ENCODE data around the gene MOXD1.

The MOXD1 gene

DNA sequence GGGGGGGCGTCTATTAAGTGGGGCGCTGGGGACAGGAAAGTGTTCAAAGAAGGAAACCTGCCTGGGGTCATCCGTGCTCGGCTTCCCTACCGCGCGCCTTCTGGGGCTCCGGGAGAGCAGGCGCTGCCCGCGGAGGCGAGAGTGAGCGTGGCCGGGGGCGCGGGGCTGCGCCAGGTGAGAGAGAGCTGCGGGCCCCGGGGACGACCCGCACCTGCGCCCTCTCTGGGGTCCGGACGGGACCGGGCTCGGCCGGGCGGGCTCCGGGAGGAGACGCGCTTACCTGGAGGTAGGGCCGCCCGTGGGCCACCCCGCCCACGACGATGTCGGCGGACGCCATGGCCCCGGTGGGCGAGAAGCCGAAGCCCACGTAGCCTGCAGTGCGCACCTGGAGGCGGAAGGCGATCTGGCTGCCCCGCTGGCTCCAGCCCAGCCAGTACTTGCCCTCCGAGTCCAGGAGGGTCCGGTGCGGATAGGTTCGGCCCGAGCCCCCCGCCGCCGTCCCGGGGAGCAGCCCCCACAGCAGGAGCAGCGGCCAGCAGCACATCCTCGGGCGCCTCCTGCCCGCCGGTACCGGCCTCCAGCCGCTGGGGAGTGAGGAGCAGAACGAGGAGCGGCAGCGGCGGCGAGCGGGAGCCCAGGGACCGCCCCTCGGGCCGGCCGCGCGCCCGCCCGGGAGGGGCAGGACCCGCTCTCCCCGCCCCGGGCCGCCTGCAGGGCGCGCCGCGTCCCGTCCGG lies at the start of gene MOXD1:
Gene MOXD1 (minus strand): TSS at position 593 of the 735 bp plus-strand sequence. CDS start 49 bp downstream, at position 544.
- peak; percentile 5 for DNase-seq

DNA sequence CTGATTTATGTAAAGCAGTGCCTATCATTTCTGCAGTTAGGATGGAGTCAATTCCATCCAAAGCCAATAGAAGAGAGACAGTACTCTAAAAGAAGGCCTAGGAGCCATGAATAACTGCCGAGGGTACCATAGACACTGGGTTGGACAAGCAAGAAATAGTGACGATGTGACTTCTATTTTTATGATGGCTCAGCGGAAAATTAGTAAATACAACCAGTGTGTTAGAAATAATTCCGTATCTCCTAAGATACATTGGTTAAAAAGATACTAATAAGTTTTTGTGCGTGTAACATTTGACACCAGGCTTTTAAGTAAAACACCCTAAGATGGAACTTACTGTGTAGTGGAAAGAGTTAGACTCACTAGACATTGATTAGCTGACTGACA lies 45.6 kb upstream of the MOXD1 start:
- DNase-seq, result no peak

DNA sequence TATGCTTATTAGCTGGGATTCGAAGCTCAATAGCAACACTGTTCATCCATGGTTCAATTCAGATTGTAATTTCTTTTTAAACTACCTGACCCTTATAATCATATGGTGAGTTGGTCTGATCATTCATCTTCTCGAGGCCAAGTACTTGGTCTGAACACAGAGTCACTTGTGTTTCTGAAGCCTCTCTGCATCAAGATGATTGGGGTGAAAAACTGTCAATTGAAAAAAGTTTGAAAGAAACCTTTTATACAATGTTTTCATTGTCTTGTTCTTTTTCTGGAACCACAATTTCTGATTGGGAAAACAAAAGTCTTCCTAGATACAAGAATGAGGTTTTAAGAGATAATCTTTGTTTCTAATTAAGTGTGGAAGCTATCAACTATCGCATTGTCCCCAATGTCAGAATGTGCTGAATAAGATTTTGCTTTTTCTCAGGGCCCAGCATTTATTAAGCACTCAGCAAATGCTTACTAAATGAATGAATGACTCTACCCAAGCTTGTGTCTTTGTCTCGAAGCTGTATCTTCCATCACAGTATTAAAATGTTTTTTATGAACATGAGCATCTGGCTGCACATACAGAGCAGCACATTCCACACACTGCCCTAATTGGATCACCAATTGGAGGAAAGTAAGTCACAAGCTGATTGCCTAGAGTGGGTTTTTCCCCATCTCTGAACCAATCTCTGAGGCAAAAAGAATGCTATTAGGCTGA lies 45.0 kb upstream of the MOXD1 start:
- no peak for DNase-seq

DNA sequence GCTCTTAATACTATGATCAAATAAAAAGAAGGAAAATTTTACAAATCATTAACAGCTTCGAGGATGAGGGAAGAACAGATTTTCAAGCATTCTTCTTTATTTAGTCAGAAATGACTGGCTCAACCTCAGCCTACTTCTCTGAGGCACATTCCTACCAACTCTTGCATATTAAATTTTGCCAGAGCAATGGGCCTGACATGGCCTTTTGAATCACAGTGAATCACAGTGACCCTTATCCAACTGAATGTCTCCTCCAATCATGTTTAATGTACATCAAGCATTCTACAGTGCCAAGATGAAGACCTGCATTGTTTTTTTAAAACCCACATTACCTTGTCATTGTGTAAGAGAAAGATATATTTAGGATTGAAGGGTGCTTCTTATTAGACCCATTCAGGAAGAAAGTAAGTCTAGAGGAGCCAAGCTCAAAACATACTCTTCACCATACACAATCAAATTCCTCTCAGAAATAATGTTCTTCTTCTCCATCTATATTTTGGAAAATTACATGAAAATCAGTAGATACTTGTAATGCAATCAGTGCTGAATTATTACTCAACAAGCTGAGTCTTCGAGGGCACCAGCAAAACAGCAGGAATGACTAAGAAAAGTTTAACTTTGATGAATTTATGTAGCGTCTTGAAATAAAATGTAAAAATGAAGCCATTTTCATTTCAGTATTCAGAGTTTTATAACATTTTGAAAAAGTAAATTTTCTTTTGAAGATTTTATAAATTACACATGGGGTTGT lies 44.1 kb upstream of the MOXD1 start:
- no peak for DNase-seq

DNA sequence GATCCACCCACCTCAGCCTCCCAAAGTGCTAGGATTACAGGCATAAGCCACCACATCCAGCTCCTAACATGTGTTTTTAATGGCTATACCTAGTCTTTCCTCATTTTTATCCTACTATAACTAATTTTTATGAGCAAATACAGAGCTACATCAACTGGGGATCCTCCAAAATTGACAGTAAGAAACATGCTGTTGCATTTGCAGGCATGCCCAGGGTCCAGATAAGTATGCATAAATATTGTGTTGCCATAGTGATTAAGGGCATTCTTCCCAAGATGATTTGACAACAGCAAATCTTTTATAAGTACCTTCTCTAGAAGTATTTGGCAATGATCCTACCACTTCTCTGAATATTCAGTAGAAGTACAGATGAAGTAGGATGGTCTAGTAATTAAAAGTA lies 41.9 kb upstream of the MOXD1 start:
- no peak for DNase-seq

DNA sequence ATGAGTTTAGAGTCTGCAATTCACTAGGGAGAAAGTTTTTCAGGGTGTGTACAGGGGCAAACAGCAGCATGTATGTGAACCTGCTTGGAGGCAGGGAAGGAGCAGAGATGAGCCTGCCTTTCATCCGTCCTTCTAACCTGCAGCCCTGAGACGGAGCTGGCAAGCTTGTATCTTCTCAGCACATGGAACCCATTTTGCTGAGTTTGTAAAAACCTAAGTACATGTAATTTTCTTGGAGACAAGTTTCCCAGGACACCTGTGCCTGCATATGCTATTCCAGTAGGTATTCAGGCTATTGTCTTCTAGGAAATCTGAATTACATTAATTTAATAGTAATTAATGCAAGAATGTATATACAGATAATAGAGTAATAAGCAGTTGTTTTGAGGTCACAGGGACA lies 28.8 kb upstream of the MOXD1 start:
- DNase-seq, result no peak

DNA sequence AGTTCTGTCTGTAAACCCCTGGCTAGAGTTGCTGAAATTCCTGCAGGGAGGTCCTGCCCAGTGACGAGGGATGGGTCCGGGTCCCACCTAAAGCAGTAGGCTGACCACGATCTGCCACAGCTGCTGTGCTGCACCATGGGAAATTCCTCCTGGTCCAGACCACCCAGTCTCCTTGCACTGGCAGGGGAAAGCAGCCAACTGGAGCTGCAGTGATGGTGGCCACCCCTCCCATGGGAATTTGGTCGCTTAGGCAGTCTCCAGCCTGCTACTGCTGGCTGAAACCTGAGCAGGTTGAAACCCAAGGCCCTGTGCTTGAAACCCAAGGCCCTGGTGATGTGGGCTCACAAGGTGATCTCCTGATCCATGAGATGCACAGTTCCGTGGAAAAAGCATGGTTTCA lies 23.9 kb upstream of the MOXD1 start:
- no peak for DNase-seq

DNA sequence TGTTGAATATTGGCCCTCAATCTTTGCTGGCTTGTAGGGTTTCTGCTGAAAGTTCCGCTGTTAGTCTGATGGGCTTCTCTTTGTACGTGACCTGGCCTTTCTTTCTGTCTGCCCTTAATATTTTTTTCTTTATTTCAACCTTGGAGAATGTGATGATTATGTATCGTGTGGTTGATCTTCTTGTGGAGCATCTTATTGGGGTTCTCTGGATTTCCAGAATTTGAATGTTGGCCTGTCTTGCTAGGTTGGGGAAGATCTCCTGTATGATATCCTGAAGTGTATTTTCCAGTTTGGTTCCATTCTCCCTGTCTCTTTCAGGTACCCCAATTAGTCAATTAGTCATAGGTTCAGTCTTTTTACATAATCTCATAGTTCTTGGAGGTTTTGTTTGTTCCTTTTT lies 22.6 kb upstream of the MOXD1 start:
- DNase-seq, result no peak

DNA sequence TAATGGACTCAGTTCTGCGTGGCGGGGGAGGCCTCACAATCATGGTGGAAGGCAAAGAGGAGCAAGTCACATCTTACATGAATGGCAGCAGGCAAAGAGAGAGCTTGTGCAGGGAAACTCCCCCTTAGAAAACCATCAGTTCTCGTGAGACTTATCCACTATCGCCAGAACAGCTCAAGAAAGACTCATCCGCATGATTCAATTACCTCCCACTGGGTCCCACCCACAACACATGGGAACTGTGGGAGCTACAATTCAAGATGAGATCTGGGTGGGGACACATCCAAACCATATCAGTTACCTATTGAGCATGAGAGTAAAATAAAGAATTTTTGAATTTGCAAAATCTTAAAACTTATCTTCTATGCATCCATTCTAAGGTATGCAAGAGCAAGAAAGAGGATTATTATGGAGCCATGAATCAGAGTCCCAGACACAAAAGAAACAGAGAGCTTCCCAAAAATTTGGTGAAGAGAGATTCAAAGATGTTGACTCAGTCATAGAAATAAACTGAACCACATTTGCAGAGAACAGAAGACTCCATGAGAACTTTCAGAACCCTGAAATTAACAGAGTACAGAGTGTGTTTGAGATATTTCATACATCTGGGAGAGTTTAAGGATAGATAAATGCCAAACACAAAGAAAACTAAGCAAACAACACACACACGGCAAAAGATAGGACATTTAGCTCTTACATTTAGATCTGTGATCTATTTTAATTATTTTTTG lies 17.1 kb upstream of the MOXD1 start:
- DNase-seq, result no peak

DNA sequence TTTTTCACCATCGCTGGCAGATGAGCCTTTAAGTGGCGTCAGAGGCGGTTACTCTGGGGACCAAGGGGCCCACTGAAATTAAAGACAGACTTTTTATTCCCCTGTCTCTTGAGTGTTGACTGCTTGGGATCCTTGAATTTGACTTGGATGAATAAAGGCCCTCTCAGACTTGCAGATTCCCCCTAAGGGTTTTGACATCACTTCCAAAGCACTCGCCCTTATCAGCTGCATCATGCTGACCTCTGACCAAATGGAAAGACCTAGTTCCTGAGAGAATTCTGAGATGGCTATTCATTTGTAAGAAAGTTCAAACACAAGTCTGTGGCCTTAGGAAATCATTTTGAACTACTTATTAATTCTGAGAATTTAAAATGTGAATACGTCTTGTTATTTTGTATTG lies 13.5 kb upstream of the MOXD1 start:
- DNase-seq, result no peak

DNA sequence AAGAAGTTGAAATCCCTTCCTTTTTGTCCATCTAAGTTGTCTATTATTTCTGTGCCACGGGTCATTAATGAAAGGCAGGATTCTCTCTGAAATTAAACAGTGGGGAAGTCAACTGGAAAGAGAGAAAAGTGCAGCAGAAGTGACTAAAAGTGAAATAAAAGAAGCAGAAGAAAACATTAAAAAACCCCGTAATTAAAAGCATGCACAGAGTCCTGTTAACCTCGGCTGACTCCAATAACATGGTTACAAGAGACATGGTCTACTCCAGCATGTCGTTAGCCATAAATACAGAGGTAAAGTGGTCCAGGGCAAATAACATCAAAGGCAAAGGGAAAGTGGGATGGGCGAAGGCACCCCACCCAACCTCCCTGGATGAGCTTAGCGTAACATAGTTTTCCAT lies 13.0 kb upstream of the MOXD1 start:
- no peak for DNase-seq

DNA sequence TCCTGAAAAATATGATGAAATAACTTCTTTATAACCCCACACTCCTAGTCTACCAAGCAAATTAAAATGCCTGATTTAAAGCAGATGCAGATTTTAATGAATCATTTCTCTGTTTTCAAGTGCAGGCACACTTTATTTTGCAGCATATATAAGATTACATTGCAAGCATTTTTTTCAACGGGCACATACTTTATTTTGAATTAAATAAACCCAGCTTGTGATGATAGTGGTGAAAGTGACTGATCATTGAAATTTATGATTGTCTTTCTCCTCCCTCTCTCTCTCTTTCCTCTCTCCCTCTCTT lies 12.2 kb upstream of the MOXD1 start:
- no peak for DNase-seq

DNA sequence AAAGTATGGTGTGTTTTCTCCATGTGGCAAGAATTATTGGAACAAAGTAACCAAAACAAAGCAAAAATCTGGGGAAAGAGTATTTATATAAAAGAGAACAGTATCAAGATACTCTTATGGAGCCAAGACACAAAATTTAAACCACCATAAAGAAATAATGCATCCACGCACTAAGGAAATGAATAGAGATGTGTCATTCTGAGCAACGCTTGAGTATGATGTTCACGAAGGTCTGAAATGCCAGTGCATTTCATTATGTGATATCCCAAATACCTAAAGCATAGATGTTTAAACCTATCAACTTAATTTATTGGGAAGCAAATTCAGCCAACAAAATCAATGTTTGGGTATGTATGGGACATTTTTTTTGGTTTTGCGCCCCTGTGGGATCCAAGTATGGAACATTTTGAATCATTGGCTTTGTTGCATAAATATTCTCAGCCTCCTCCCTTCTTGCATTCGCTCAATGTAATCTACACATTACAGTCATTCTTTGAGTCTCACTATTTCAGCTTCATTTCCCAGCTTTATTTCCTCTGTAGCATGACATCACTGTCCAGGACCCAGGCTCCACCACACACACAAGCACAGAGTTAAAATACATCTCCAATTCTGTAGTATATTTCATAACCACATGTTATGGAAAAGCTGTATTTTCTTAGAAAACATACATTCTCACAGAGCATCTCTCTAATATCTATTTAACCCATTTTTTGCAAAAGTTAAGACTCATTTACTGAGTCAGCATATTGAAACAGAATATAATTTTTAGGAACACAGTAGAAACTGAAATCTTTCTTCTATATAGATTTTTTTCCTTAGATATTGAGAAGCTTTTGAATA lies 11.6 kb upstream of the MOXD1 start:
- DNase-seq, result no peak

DNA sequence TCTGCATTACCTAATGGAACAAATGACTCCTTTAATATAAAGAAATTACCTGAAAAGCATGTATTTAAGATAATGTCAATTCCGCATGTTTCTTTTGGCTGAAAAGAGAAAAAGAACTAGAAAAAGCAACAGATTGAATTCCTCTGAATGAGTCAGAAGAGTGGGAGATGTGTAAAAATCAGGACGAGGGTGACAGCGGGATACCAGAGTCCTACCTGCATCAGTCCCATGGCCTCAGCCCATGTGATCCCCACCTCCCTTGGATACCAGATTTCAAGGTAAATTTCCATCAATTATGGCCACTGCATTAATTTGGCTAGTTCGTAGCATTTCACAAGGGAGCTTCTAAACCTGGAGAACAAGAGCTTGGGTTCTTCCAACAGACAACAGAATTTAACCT lies 10.0 kb upstream of the MOXD1 start:
- DNase-seq, result no peak

DNA sequence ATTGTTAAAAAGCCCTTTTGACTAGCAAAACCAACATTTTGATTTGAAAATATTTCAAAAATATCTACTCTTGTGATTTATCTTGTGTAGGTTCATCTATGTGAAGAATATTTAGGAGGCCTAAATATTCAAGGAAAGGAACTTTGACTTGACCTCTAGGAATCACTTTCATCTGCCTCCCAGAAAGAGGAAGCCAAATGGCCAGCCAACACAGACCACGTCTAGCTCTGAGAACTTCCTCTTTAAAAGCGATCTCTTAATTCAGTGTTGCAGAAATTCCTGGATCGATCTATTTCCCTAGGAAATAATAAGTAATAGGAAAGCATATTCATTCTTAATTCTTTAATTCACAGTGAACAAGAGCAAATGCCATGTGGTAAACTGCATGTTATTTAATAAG lies 9.6 kb upstream of the MOXD1 start:
- no peak for DNase-seq

DNA sequence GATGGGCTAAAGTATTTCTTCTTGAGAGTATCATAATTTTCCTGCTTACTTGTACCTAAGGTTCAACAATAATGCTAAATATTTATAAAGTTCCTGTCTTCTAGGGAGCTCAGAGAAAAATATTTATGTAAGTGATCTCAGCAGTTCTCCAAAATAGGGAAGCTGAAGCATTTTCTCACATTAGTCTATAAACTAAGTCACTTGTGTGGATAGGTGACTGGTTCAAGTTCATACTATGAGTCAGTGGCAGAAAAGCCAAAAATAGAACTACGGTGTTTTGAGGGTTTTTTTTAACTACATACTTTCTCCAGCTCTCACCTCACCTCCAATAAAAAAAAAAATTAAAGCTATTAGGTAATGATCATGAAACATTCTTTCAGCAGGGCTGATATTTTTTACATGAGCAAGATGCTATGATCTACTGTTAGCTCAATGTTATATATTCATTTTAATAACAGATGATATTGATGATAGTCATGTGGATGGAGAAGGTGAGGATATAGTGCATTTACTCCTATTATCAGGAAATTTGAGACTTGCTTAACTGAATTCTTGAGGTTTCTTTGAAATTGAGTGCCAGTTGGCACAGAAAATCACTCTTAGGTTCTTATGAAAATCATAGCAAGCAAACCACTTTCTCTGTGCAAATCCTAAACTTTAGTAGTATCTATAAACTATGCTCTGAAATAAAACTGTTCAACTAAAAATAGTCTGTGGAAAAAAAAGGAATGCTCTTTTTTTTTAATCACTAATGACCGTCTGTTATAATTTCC lies 4.1 kb upstream of the MOXD1 start:
- no peak for DNase-seq

DNA sequence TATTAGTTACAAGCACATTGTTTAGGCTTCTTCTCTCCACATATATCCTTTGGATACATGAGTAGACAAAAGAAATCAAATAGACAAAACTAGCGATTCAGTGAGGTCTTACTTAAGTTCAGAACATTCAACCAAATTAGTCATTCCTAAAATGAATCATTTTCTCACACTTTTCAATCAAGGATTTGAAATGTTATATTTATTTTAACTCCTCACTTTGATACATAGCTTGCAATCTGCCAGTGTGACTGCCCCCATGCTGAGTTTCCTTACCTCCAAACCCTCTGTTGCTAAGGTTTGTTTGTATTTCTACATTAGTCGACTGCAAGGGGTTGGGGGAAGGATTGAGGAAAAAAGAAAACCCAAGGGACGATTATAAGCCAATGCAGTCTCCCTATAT lies 3.5 kb upstream of the MOXD1 start:
- DNase-seq, result no peak

DNA sequence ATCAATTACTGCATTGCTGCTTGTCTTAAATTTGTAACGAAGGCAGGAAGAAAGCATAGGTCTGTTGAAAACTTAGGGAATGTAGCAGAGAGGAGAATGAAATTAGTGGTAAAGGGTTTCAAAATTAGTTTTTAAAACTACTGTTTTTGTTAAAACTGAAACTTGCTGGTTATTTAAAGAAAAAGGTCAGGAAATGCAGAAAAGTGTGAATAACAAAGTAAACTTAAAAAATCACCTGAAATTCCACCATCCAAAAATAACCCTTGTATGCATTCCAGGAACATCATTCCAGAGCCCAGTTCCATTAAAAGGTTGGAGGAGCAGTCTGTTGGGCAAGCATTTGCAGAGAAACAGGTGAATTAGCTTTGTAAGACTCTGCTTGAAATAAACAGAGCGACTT lies 3.1 kb upstream of the MOXD1 start:
- no peak for DNase-seq

DNA sequence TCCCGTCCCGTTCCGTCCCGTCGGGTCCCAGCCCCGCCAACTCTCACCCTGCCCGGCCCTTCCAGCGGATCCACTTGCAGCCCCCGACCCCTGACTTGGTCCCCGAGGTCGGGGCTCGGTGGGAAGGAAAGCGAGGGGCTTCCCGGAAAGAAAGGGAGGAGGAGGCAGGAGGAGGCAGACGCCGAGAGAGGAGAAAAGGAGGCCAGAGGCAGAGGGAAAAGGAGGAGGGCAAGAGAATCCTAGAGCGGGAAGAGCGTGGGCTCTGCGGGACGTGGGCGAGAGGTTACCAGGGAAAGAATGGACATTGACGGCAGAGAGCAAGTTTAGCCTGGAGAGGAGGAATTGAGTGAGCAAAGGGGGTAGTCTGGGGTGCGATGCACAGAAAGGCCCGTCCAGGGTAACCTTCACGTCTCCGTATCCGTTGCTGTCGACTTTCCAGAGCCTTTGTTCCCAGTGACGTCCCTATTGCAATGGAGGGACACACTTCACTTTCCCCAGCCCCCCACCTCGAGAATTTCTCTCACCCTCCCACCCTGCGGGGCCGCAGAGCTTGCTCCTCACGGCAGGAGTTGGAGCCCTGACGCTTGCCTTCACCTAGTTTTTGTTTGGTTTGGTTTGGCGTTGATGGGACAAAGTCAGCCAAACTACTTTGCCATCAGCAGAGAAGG lies 477 bp upstream of the MOXD1 start:
- no peak for DNase-seq

DNA sequence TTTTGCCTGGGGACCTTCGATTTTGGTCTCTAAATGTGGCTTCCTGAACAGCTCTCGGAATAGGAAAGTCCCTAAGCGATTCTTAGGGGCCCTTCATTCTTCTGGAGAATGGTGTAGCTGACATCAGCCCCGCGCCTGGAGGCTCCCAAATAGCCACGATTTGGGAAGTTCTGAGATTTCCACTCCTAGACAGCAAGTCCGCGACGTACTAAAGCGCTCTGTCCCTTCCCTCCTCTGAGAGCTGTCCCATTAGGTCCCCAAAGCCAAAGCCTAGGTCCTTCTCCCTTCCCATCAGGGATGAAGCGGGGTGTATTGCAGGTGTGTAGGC lies 756 bp downstream of the MOXD1 start:
- DNase-seq, result no peak

DNA sequence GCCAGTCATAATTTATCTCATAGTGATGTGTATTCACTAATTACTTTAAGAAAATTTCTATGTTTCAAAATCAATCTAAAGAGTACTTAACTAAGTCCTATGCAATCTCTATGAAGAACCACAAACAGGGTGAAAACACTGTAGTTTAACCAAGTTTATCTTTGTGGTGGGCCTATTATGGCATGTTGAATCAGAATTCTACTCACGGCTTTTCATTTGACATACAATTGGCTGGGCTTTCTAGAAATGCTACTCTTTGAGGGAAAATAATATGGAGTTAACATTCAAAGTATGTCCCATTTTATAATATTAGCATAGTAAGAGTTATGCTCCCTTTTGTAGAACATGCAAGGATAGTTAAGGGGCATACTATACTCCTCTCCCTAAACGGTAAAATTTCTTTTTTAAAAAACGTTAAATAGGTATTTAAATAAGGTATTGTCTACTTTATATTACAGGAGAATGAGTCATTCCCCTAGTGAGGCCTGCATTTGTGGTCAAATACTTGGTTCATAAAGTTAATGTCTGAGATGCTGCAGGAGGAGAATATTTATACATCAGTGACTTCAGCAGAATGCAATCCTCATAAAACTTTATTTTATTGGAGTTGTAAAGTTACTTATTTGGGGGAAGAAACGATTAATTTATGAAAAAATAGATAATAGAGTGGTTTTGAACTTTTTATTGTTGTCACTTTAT lies 1.8 kb downstream of the MOXD1 start:
- no peak for DNase-seq

Data from activated gamma-delta T cell treated with Interleukin-2 at 50 U/mL for 16 hours (primary cell).